GM19324 (cell line): ENCODE data around the gene NT5DC1.

Source experiments
- ATAC-seq: cut with Tn5 transposase; IDR thresholded peaks from one replicate; pipeline ENCODE4 v1.9.1; 2021; ENCODE audit warnings: mild to moderate bottlenecking, moderate library complexity; ENCODE audit not compliant: unreplicated experiment, low FRiP score

Gene NT5DC1

GRCh38 chr6:116298973-116299372 lies 198.3 kb downstream of the NT5DC1 start:
- no peak for ATAC-seq
